ENCODE results near the gene COL25A1. TPM values are rescaled to one million over a fixed set of nuclear protein-coding genes. Genes with fewer than 3 reads are reported as not detected.

Gene COL25A1
- total RNA-seq, 1 donor from 2014 or later, result 10.4 TPM

GRCh38 chr4:109065006-109065405 is 237.5 kb downstream of the COL25A1 start:
- no peak overlapping the region for H3K4me2 ChIP-seq (ENCODE audit: low read length)
- H3K27me3 ChIP-seq (ENCODE audit: insufficient read depth, low read length), result no peaks in the 10 kb centered on the region
- H3K4me1 Mint-ChIP-seq (ENCODE audit: low read depth, unreplicated experiment), result no peaks in the 10 kb centered on the region

GRCh38 chr4:109053257-109053656 is 249.2 kb downstream of the COL25A1 start:
- no peaks in the 10 kb centered on the region for H3K36me3 ChIP-seq (ENCODE audit: insufficient read depth, low read length)
- H3K36me3 Mint-ChIP-seq (ENCODE audit: low read depth, unreplicated experiment), result no peaks in the 10 kb centered on the region
- FAIRE-seq, result no peak
- H3K27ac ChIP-seq (ENCODE audit: low read depth, low read length), result no peak overlapping the region
- H4K20me1 ChIP-seq (ENCODE audit: insufficient read depth, low read length), result no peaks in the 10 kb centered on the region
- H3K4me3 ChIP-seq (ENCODE audit: insufficient read depth, low read depth, low read length), result no peak overlapping the region
- H3K9me3 ChIP-seq (ENCODE audit: insufficient read depth, low read depth, low read length), result no peaks in the 10 kb centered on the region
- TF ChIP-seq EZH2 (IDR thresholded peaks at IDR 0.05; ENCODE audit: insufficient read depth, low read length) (no peak), CTCF (IDR thresholded peaks at IDR 0.05; ENCODE audit: insufficient read depth, low read depth, low read length) (no peak)
- H3K4me1 ChIP-seq (ENCODE audit: insufficient read depth, low read length), result no peaks in the 10 kb centered on the region
- H3K4me2 ChIP-seq (ENCODE audit: low read length), result no peak overlapping the region
- H3K27me3 Mint-ChIP-seq (ENCODE audit: low read depth, unreplicated experiment), result no peaks in the 10 kb centered on the region
- no peak overlapping the region for H3K9ac ChIP-seq (ENCODE audit: low read length)
- peak; percentile 36 for DNase-seq (ENCODE audit: low read depth)
- no peak overlapping the region for H3K4me3 Mint-ChIP-seq (ENCODE audit: unreplicated experiment)
- H3K79me2 ChIP-seq (ENCODE audit: insufficient read depth, low read length), result no peaks in the 10 kb centered on the region
- no peak overlapping the region for H2AFZ ChIP-seq (ENCODE audit: low read depth, low read length)
- no peaks in the 10 kb centered on the region for H3K27me3 ChIP-seq (ENCODE audit: insufficient read depth, low read length)
- no peaks in the 10 kb centered on the region for H3K9me3 Mint-ChIP-seq (ENCODE audit: unreplicated experiment)
- no peak overlapping the region for H3K27ac Mint-ChIP-seq (ENCODE audit: unreplicated experiment)
- peaks cover 13% of the 10 kb centered on the region for H3K4me1 Mint-ChIP-seq (ENCODE audit: low read depth, unreplicated experiment)

More at GRCh38 chr4:109065006-109065405, 237.5 kb downstream of the COL25A1 start:
- DNase-seq (ENCODE audit: low read depth), result no peak
- no peak for FAIRE-seq
- no peak overlapping the region for H3K4me3 ChIP-seq (ENCODE audit: insufficient read depth, low read depth, low read length)
- Mint-ChIP-seq H3K27me3 (ENCODE audit: low read depth, unreplicated experiment) (no peaks in the 10 kb centered on the region), H3K27ac (ENCODE audit: unreplicated experiment) (no peak overlapping the region), H3K36me3 (ENCODE audit: low read depth, unreplicated experiment) (no peaks in the 10 kb centered on the region), H3K4me3 (ENCODE audit: unreplicated experiment) (no peak overlapping the region), H3K9me3 (ENCODE audit: unreplicated experiment) (no peaks in the 10 kb centered on the region)
- H3K79me2 ChIP-seq (ENCODE audit: insufficient read depth, low read length), result no peaks in the 10 kb centered on the region
- TF ChIP-seq CTCF (IDR thresholded peaks at IDR 0.05; ENCODE audit: insufficient read depth, low read depth, low read length) (no peak), EZH2 (IDR thresholded peaks at IDR 0.05; ENCODE audit: insufficient read depth, low read length) (no peak)
- no peaks in the 10 kb centered on the region for H3K36me3 ChIP-seq (ENCODE audit: insufficient read depth, low read length)
- H4K20me1 ChIP-seq (ENCODE audit: insufficient read depth, low read length), result no peaks in the 10 kb centered on the region
- H3K9me3 ChIP-seq (ENCODE audit: insufficient read depth, low read depth, low read length), result no peaks in the 10 kb centered on the region
- no peak overlapping the region for H3K27ac ChIP-seq (ENCODE audit: low read depth, low read length)
- no peak overlapping the region for H2AFZ ChIP-seq (ENCODE audit: low read depth, low read length)
- no peaks in the 10 kb centered on the region for H3K4me1 ChIP-seq (ENCODE audit: insufficient read depth, low read length)
- H3K9ac ChIP-seq (ENCODE audit: low read length), result no peak overlapping the region

GRCh38 chr4:109052821-109053220 is 249.6 kb downstream of the COL25A1 start:
- no peaks in the 10 kb centered on the region for H3K27me3 ChIP-seq (ENCODE audit: insufficient read depth, low read length)
- no peaks in the 10 kb centered on the region for H3K79me2 ChIP-seq (ENCODE audit: insufficient read depth, low read length)
- H3K27ac ChIP-seq (ENCODE audit: low read depth, low read length), result no peak overlapping the region
- no peak for DNase-seq (ENCODE audit: low read depth)
- Mint-ChIP-seq H3K27ac (ENCODE audit: unreplicated experiment) (peak overlapping the region; percentile 42), H3K36me3 (ENCODE audit: low read depth, unreplicated experiment) (no peaks in the 10 kb centered on the region), H3K4me3 (ENCODE audit: unreplicated experiment) (no peak overlapping the region), H3K4me1 (ENCODE audit: low read depth, unreplicated experiment) (peaks cover 13% of the 10 kb centered on the region), H3K9me3 (ENCODE audit: unreplicated experiment) (no peaks in the 10 kb centered on the region), H3K27me3 (ENCODE audit: low read depth, unreplicated experiment) (no peaks in the 10 kb centered on the region)
- no peaks in the 10 kb centered on the region for H4K20me1 ChIP-seq (ENCODE audit: insufficient read depth, low read length)
- no peak overlapping the region for H2AFZ ChIP-seq (ENCODE audit: low read depth, low read length)
- H3K9me3 ChIP-seq (ENCODE audit: insufficient read depth, low read depth, low read length), result no peaks in the 10 kb centered on the region
- peak; percentile 58 for FAIRE-seq
- no peaks in the 10 kb centered on the region for H3K4me1 ChIP-seq (ENCODE audit: insufficient read depth, low read length)
- H3K4me3 ChIP-seq (ENCODE audit: insufficient read depth, low read depth, low read length), result no peak overlapping the region
- TF ChIP-seq CTCF (IDR thresholded peaks at IDR 0.05; ENCODE audit: insufficient read depth, low read depth, low read length), result no peak
- TF ChIP-seq EZH2 (IDR thresholded peaks at IDR 0.05; ENCODE audit: insufficient read depth, low read length), result no peak
- no peak overlapping the region for H3K9ac ChIP-seq (ENCODE audit: low read length)
- no peak overlapping the region for H3K4me2 ChIP-seq (ENCODE audit: low read length)
- H3K36me3 ChIP-seq (ENCODE audit: insufficient read depth, low read length), result no peaks in the 10 kb centered on the region

Data from astrocyte (in vitro differentiated cells and primary cell).